ENCODE measurements around the gene AGBL4.
"Not testable (repeated sequence)": the region's sequence is repeated elsewhere in the genome, so short reads cannot be mapped to it uniquely, and the experiment has no call there.

The AGBL4 gene

DNA sequence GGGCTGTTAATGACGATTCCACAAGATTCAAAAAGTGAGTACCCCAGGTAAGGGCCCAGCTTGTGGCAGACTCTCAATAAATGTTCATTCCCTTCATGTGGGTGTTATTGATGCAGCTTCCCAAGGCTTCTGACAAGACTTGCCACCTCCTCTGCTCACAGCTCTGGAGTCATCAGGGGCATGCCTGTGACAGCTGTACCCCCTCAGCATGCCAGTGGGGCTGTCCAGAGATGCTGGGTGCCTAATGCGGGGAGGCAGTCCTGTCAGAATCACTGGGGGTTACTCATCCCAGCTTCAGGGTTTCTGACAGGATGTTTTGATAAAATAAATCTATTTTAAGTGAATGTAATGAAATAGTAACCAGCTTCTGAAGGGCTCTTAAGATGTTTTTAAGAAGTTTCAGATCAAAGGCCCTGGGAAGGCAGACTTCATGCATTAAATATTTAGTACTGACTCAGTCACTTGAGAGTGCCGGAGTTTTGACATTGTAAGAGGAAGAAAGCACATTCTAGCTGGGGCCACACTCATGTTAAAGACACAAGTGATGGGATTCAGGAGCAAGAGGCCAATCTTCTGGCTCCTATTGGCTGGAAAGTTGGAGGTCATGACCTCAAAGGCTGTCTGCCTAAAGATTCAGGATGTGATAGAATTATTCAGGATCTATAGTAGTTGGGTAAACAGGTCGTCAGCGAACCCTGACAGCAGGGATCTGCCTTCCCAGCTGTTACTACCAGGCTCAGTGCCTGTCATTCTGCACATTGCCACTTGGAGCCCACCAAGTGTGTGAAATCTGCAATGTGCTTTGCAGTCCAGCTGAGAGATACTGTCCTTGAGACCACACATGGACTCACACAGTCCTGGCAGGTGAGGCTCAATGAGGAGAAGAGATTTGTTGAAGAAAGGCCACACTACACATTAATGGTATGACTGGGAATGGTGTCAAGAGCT lies 1007.5 kb downstream of the AGBL4 start:
- no peak for DNase-seq

DNA sequence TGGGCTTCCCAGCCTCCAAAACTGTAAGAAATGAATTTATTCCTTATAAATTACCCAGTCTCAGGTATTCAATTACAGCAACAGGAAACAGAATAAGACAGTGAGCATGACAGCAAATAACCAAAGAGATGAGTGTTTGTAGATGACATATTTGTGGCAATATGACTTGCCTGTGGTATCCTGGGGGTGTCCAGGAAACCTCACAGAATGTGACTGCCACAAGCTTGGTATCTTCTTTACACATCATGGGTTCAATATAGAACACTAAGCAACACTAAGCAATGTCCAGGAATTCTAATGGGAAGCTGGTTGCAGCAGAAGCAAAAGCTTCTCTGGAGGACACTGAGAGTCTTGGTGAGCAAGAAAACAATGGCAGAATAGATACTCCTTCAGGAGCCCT lies 1010.7 kb downstream of the AGBL4 start:
- no peak for DNase-seq

DNA sequence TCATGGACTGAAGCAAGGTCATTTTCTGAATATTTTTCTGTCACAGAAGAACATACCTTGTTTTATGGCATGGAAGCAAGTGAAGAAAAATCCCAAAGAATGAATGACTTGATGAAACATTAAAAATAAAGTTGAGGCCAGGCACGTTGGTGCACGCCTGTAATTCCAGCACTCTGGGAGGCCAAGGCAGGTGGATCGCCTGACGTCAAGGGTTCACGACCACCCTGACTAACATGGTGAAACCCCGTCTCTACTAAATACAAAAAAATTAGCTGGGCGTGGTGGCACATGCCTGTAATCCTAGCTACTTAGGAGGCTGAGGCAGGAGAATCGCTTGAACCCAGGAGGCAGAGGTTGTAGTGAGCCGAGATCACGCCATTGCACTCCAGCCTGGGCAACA lies 1020.8 kb downstream of the AGBL4 start:
- not testable (repeated sequence) for DNase-seq

DNA sequence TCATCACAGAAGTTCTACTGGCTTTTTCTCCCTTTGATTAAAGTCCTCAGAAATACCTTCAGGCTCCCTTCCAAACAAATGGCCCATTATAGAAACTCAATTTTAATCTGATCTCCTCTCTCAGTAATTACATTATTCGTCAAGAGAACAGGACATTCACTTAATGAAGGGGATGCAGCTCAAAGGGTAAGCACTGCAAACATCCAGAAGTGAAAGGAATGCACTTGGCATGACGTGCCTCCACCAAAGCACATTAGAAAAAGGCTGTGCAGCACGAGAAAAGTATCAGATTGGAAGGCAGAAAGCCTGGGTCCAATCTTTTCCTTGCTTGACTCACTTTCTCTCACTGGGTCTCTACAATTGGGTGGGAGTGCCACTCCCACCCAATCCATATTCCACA lies 1024.4 kb downstream of the AGBL4 start:
- DNase-seq: no peak

DNA sequence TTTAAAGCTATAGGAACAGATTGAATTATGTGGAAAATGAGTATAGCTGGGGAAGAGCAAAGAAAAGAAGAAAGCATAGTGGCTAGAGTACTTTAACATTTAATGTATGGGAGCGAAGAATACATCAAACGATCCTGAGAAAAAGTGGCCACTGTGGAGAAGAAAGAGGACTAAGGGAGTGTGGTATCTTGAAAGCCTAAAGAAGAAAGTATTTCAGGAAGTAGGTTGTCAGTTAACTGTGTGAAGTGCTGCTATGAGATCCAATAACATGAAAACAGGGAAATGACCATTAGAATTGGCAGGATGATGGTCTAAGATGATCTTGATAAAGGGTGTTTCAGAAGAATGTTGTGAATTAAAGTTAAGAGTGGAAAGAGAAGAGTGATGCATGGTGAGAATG lies 1027.4 kb downstream of the AGBL4 start:
- no peak for DNase-seq

DNA sequence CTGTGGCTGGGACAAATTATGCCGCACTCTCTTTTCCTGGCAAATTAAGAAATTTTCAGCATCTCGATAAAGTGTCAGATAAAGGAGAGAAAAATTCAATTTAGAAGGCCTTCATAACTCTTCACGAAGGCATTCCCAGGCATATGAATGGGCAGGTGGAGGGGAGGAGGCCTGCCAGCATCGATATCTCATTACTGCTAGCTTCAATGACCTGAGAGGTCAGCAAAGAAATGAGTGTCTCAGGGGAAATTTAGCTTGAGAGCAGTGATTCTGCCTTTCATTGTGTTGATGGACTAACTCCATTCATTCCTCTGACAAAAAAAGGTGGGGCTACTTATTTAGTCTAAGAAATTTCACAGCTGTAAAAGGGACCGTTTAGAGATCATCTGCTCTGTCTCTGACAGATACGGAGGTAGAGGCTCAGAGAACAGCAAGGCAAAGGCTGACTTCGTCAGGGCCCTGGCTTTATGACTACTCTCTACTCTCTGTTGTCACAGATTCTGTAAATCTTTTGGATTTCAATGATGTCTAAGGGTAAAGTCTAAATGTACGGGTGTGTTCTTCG lies 1035.0 kb downstream of the AGBL4 start:
- DNase-seq: no peak

DNA sequence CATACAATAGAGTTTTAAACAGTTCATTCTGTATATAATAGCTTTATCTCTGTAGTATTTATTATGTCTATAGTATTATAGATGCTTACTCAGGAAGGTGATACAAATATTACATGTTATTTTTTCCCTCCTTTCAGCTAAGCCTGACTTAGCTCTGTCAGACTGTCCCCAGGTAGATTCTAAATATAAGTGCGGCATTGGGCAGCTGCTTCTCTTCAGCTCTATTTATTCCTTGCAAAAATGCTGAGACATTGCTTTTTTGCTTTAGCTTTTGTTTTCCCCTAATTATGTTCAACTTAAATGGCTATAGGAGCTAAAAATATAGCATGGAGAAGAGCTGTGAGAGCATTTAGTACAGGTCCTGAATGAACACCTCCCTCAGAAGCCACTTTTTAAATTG lies 1043.8 kb downstream of the AGBL4 start:
- no peak for DNase-seq

DNA sequence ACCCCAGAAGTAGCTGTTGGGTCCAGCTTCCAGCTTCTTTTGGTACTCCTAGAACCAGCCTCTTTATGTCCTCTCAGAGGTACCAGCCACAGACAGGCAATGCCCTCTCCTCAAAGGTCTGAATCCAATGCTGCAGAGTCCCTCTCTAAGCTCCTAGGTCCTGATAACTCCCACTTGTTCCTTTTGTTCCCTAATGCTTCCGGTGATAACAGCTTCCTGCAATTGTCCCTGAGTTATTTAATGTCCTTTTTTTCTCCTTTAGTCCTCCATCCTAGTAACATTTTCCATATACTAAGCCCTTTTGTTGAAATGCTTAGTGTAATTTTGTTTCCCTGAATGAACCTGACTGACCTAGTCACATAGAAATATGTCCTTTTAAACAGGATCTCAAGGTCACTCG lies 1045.3 kb downstream of the AGBL4 start:
- no peak for DNase-seq

DNA sequence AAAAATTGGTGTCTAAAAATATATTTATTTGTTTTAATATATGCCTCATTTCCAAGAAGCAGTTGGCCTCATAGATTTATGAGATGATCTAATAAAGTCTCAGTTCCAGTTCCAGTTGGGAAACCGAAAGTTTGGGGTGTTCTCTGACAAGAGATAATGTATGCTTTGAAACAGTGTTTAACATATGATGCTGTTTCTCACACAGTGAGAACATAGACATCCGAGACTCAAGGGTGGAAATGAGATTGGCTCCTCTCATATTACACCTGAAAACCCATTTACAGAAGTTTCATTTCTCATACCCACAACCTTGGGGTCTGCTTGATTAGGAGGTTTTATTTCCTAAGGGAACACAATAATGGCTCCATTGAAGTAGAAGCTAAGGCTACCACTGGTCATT lies 1046.5 kb downstream of the AGBL4 start:
- no peak for DNase-seq

DNA sequence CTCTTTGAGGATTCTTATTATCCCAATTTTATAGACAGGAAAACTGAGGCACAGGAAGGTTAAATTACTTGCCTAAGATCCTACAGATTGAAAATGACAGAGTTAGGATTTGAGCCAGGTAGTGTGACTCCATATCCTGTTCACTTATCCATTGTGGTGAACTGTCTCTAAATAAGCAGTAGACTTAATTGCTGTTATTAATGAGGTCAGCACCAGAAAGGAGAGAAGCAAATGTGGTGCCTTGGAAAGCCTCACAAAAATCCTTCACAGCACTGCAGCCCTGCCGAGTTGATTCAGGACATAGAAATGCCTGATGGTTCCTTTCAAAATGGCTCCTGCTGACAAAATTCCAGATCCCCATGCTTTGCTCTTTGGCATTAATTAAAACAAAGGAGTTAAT lies 1053.8 kb downstream of the AGBL4 start:
- no peak for DNase-seq

DNA sequence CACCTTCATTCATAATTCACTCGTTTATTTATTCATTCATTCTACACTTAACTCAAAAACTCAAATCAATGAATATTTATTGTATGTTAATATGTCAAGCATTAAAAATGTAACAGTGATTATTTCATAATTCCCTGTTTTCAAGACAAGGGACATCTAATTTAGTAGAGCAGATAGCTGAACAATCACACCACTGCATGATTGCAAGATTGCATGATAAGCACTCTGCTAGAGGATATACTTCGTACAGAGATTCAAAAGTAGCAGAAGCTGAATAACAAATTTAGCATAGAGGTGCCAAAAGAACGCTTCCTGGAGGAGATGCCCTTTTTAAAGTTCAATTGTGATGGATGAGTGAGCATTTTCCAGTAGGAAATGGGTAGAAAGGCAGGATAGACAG lies 1056.4 kb downstream of the AGBL4 start:
- no peak for DNase-seq

DNA sequence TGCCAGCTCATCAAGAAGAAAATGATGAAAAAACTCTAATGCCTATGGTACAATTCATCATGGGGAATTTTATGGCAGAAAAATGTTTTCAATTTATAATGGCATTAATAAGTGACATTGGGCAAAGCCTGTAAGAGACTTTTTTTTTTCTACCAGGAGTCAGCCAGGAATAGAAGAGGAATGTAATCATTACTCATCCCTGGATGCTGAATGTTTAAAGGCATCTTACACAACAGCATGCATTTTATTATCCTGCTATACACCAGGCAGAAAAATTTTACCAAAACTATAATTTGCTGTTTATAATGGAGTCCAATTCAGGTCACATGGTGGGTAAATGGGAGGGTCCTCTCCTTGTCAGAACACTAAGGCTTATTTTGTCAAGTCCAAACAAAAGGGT lies 1057.2 kb downstream of the AGBL4 start:
- no peak for DNase-seq

DNA sequence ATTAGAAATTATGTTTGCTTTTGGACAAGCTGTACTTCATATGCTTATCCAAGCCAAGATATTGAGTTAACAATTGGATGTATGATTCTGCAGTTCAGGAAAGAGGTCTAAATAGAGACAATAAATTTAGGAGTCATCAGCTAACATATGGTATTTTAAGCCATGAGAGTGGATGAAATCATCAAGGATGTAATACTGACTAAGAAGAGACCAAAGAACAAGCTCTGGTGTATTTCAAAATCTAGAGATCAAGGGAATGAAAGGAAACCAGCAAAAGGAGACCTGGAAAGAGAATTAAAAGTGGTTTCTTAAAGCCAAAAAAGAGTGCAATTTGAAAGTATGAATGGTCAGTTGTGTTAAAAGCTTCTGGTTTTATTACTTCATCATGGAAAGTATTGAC lies 1063.4 kb downstream of the AGBL4 start:
- no peak for DNase-seq

DNA sequence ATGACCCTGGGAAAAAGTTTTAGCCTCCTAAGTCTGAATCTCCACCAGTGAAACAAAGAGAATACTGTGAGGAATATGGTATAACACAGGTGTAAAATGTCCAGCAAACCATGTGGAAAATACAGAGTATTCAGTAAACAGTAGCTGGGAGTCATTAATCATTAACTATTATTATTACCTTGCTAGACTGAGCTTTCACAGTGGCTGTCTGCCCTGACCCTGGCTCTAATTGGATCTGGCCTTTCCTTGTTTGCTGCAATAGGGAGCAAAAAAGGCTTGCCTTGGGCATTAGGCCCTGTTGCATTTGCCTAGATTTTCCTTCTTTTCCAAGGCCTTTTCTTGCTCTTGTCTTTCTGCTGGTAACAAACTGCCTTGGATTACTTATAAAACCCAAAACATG lies 1068.0 kb downstream of the AGBL4 start:
- no peak for DNase-seq

DNA sequence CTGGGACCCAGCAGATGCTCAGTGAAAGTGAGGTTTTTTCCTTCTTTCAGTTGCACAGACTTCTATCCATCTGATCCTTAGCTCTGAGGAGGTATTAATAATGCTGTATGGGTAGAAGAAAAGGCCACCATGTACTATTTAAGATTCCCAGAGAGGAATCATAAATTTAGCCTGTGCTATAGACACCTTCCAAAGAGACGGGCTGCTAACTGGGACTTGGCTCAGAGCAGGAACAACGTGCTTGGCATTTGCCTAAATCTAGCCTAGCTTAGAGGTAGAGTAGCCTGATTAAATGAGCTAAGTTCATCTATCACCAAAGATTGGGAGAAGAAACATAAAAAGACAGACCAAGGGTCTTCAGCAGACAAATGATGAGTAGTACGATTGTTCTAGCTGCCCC lies 1070.1 kb downstream of the AGBL4 start:
- no peak for DNase-seq

DNA sequence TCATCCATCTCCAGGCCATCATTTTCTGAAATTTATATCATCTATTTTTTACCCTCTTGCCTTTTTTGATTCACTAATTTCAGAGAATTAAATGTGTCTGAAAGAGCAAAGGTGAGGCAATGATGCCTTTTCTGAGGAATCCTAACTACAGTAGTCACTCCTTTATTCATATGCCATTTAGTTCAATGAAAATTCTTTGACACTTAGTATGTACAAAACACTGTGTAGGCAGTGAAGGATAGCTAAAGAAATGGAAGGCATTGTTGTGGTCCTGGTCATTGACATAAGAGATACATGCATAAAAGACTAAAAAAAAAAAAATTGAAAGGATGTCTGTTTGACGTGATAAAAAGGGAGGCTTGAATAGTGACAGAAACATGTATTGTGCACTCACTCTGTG lies 1075.2 kb downstream of the AGBL4 start:
- no peak for DNase-seq

DNA sequence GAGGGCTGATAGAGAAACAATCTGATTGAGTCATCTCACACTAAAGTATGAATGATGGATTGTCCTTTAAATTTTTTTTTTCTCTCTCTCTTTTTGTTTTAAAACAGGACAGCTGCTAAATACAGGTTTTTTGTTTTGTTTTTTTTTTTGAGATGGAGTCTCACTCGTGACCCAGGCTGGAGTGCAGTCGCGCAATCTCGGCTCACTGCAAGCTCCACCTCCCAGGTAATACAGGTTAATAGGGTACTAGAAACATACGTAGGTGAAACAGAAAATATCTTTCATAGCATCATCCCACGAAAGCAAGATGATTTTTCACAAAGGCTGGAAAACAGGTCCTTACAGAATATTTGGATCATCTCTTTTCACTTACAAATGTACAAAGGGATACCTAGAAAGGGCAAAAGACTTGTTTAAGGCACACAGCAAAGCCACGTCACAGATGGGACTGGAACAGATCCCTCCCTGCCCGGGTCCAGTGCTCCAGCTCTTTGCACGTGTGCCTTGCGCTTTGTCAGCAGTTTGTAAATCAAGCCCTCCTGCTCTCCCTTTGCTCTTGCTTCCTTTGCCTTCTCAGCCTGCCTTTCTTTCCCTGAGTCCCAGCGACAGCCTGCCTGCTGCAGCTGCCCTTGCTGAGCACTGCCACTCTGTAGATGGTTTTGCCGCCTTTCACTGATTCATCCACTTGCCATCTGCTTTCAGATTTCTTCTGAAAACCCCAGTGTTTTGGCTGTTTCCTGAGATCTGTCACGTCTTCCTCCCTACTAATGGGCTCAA lies 1075.8 kb downstream of the AGBL4 start:
- no peak for DNase-seq

DNA sequence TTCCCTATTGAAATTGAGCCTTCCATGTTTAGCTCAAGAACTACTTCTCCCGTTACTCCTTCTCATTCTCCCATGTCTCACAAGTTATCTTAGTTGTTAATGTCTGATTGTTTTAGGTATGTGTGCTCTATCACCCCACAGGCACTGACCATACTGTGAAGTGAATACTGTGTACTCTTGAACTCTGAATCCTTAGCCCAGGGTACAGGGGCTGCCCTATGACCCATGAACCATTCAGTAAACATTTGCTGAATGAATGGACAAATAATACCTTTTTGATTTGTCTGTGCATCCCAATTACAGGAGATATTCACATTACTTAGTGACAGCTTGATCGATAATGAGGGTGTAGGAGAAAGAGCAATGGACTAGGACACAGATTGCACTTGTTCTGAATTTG lies 1077.7 kb downstream of the AGBL4 start:
- DNase-seq: no peak

DNA sequence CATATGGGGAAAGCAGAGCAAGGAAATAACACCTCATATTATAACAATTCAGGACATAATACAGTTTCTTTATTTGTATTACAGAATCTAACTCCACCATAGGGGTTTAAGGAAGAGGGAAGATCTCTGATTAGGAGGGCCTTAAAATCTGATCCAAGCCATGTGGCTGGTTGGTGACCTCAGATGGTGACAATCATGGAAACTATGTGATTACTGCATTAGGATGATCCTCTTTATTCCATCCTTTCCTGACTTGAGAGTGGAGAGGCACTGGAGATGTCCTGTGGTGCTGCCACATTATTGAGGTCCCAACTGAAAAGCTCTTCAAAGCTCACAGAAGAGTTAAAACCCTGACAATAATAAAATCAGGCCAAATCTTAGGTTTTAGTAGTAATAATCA lies 1078.9 kb downstream of the AGBL4 start:
- no peak for DNase-seq

DNA sequence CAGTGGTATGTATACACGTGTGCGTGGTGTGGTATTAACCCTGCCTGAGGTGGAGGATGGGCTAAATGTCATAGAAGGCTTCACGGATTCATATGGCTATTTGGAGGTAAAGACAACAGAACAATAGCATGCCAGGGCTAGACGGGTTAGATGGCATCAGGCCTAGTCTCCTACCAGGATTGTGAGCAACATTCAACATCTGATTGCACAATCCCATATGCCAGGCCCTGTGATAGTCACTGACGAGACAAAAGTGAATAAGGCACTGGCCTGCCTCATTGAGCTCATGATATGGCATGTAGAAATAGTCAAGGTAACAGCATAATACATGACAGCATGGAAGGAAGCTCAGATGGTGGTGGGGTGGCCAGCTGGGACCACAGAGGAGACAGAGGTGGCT lies 1079.9 kb downstream of the AGBL4 start:
- DNase-seq: no peak

DNA sequence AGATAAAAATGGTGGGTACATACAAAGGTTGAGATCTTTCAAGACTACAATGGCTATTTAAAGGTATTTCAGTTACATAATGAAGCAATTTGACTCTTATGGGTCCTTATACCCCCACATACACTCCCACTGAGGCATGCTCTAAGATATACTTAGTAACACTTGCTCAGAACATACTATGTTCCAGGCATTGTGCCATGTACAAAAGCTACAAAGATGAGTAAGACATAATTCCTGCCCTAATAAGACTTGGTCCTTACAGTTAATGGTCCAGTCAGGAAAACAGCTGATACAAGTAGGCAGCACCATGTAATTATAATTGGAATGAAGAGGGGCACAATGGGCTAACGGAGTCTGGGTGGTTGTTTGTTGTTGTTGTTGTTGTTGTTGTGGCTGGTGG lies 1080.4 kb downstream of the AGBL4 start:
- DNase-seq: no peak

DNA sequence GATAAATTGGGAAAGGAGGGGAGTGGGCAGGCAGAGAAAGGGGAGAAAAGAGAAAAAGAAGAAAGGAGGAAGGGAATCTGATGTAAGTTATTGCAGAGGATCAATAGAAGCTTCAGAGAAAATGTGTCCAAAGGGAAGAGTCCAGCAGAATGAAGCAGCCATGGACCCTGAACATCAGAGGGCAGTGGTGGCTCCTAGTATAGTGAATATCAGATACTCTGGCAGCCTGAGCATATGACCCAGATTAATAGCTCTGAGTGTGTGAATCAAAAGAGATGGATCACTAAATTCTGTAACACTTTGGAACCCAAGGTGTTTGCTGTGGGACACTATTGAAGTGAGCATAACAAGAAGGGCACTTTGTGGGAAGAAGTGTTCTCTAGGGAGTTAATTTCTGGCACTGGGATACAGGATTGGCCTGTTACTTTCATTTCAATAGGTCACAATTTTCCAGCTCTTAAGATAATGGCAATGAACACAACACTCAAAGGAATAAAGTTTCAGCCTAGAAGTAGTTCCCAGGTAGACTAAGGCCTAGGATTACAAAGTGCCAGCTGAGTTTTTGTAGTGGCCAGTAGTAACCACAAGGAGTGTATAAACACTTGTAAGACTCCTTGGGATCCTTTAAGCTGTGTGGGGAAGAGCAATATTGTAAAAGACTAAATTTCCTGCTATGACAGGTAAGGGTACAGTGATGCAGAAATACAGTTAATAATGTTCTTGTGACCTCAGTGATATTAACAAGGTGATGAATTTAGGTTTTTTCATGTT lies 1082.6 kb downstream of the AGBL4 start:
- DNase-seq: no peak

DNA sequence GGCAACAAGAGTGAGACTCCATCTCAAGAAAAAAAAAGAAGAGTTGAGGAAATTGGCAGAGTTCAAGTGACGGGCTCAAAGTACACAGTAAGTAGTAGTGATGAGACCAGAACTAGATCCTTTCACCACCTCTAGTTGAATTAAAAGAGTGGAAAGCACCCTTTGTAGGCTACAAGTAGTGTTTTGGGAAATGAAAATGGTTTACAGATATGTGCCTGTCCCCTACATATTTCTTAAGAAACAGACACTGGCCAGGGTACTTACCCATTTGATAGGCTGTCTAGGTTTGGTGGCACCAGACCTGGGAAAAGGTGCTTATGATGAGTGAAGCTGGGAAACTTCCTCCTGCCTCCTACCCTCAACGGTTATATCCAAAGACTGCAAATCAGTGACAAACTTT lies 1083.4 kb downstream of the AGBL4 start:
- DNase-seq: no peak

Measured in central memory CD4-positive, alpha-beta T cell (primary cell).